HG03095 (cell line): ENCODE measurements around the gene SLCO1A2.

ENCODE experiments used
- ATAC-seq: cut with Tn5 transposase; IDR thresholded peaks from one replicate; pipeline ENCODE4 v1.9.1; 2021; ENCODE audit warnings: moderate library complexity; ENCODE audit not compliant: unreplicated experiment

SLCO1A2 gene

GRCh38 chr12:21330682-21331253 is 3.9 kb downstream of the SLCO1A2 start:
- no peak for ATAC-seq

GRCh38 chr12:21328578-21328977 is 6.1 kb downstream of the SLCO1A2 start:
- ATAC-seq = no peak

GRCh38 chr12:21324551-21324950 is 10.2 kb downstream of the SLCO1A2 start:
- no peak for ATAC-seq

GRCh38 chr12:21323736-21324135 is 11.0 kb downstream of the SLCO1A2 start:
- no peak for ATAC-seq

- no peak for ATAC-seq
Observed at GRCh38 chr12:21308785-21309184, 25.9 kb downstream of the SLCO1A2 start.

GRCh38 chr12:21305661-21306060 is 29.1 kb downstream of the SLCO1A2 start:
- ATAC-seq = no peak

GRCh38 chr12:21300632-21301031 is 34.1 kb downstream of the SLCO1A2 start:
- ATAC-seq = no peak

GRCh38 chr12:21296751-21297406 is 37.8 kb downstream of the SLCO1A2 start:
- no peak for ATAC-seq

GRCh38 chr12:21296348-21296747 is 38.4 kb downstream of the SLCO1A2 start:
- no peak for ATAC-seq

GRCh38 chr12:21294176-21294575 is 40.5 kb downstream of the SLCO1A2 start:
- ATAC-seq = no peak

- ATAC-seq = no peak
Observed at GRCh38 chr12:21292111-21292510, 42.6 kb downstream of the SLCO1A2 start.

GRCh38 chr12:21289698-21290097 is 45.0 kb downstream of the SLCO1A2 start:
- no peak for ATAC-seq

GRCh38 chr12:21276826-21277225 is 57.9 kb downstream of the SLCO1A2 start:
- no peak for ATAC-seq

GRCh38 chr12:21265932-21266331 is 68.8 kb downstream of the SLCO1A2 start:
- ATAC-seq = no peak

GRCh38 chr12:21264232-21264631 is 70.5 kb downstream of the SLCO1A2 start:
- ATAC-seq = no peak

GRCh38 chr12:21257172-21257571 is 77.5 kb downstream of the SLCO1A2 start:
- no peak for ATAC-seq

GRCh38 chr12:21252070-21252469 is 82.6 kb downstream of the SLCO1A2 start:
- no peak for ATAC-seq

- ATAC-seq = no peak
Observed at GRCh38 chr12:21248679-21249078, 86.0 kb downstream of the SLCO1A2 start.

- no peak for ATAC-seq
Observed at GRCh38 chr12:21239866-21240265, 94.9 kb downstream of the SLCO1A2 start.

GRCh38 chr12:21234395-21234794 is 100.3 kb downstream of the SLCO1A2 start:
- no peak for ATAC-seq

GRCh38 chr12:21223930-21224329 is 110.8 kb downstream of the SLCO1A2 start:
- no peak for ATAC-seq

GRCh38 chr12:21221778-21222177 is 112.9 kb downstream of the SLCO1A2 start:
- no peak for ATAC-seq

- no peak for ATAC-seq
Observed at GRCh38 chr12:21221072-21221471, 113.6 kb downstream of the SLCO1A2 start.
